Measurements from ENCODE around the gene LRP1B.

The LRP1B gene

DNA sequence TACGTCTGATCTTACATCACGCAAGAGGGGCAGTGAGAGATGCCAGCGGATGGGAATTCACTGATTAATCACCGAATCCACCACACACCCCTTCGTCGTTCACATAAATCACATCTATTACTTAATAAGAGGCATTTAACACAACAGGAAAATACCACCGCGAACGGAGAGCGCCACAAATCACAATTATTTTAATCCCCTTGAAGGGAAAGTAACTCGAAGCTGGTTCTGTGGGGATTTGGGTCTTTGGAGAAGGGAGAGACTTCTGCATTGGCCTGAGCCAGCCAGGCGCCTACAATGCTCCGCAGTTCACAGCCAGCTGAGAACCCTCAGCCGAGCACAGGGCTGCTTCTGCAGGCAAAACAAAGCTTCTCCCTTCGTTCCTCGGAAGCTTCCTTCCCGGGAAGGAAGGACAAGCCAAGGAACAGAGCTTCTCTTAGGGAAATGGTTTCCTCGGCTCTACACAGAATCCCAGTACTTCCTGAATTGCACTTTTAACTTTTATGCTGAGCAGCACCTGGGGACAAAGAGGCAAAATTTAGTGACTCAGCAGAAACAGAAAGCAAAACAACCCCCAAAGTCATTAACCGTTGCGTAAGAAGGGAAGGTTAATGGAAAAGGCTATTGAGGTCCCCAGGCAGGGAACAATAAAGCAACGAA lies at the start of gene LRP1B:
LRP1B (minus strand) TSS at position 7 of the 660 bp plus-strand sequence. CDS start 287 bp downstream, outside the sequence.
- no peak for DNase-seq

DNA sequence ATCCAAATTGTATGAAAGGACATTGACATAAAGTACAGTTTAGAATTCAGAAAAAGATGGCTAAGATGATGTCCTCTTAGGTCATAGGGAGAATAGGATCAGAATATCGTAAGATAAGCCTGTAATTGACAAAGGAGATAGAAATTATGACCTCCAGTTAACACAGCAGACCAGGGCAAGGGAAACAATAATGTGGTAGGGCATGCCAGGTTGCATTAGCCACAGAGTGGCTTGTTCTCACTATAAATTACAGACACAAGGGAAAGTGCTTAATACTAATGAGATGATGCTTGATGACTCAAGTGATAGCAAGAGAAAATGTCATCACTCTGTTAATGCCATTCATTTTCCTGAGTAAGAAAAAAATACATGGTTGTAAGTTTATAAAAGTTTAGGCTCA lies 48.9 kb upstream of the LRP1B start:
- DNase-seq = no peak

DNA sequence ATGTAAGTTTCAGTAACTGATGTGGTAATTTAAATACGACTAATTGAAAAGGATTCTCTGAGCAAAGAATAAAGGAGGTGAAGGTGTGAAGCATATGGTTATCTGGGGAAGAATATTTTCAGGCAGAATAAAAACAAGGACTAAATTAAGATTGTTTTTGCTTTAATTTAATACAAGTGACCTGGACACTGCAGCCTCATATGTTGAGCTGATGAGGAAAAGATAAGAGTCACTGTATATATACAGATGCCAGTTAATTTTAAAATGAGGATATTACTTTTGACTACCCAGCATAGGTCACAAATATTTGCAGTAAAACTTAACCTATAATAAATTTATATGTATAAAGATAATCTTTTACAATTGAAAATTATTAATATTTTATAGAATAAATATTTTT lies 47.8 kb upstream of the LRP1B start:
- no peak for DNase-seq

DNA sequence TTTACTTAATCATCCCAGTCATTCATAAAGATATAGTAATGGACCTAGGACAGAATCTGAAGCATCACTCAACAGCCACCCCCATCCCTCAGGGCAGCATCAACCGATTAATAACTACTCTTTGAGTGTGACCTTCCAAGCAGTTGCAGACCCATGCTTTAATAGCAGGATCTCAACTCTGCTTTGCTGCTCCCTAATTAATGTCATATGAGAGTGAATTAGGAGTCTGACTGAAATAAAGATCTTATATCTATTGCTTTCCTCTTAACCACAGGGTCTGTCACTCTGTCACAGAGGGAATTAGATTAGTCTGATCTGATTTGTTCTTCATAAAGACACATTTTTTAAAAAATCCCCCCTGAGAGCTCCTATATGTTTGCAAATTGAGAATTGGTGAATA lies 46.1 kb upstream of the LRP1B start:
- DNase-seq = no peak

DNA sequence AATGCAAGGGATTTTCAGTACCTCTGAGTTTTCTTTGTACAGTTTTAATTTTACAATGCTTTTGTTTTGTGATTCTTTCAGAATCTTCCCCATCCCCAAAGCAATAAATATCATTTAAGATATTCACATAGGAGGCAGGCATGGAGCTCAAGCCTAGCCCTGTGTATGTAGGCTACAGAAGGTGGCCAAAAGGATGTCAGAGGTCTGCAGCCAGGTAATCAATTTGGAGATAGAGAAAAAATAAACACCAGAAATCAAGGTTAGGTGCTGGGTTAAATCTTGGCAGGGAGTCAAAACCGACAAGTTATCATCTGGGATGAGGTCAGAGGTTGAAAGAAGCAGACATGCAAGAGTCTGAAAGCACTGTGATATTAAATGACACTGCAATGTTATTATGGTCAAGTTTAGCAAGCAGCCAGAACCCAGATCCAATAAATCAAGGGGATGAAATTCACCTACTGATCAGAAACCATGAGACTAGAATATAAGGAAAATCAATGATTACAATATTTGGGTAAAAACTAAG lies 45.1 kb upstream of the LRP1B start:
- DNase-seq = no peak

DNA sequence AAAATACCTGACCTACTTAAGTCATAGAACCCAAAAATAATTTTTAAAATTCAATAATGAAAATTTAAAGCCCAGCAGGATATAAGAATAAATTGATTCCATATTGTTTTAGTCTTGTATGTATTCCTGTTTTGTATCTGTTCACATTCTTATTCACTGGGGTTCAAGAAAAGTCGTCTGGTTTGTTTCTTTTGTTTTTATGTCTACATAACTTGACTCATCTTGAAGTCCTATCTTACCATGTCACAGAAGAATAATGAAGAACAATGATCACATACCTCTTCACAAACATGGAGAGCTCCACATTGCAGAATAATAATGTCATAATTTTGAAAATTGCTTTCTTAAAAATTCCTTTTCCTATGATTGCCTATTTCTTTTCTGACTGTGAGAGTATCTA lies 43.4 kb upstream of the LRP1B start:
- no peak for DNase-seq

DNA sequence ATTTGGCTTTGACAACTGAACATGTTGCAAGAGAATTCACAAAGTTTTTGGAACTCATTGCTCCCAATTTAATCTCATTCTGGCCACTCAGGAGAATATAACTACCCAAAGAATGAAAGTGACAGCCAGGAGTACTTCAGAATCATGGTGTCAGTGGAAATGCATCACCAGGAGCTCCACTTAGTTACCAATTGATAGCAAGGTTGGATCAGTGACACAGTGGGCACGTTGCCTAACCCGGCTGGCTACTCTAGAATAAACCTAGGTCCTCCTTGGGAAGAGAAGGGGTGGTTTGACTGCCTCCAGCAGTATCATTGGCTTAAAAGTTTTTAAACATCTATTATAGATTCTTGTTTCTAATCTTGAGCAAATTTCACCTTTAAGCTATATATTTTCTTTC lies 40.0 kb upstream of the LRP1B start:
- DNase-seq = no peak

DNA sequence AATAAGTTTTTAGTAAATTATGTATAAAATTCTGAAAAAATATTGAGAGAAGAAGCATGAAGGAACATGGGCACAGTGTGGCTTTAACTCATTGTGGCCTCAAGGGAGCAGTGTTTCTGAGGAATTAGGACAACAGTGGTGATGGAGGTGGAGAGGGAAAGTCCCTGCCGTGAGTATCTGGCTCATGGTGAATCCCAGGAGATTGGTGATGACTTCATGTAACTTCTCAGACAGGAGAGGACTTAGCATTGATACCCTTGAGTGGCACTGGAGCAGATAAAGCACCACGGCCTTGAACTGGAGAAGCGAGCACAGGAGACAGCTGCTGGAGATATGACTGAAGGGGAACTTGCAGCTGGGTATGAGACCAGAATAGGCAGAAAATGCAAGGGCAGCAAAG lies 35.0 kb upstream of the LRP1B start:
- no peak for DNase-seq

DNA sequence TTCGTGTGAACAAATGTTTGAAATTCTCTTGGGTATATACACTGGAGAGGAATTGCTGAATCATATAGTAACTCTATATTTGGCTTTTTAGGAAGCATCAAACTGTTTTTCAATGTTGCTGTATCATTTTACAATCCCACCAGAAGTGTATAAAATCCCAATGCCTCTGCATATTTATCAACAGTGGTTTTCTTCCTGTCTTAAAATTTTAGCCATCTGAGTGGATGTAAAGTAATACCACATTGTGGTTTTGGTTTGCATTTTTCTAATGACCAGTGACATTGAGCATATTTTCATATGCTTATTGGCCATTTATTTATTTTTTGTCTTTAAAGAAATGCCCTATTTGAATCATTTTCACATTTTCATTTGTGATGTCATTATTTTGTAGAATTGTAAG lies 22.8 kb upstream of the LRP1B start:
- DNase-seq = no peak

DNA sequence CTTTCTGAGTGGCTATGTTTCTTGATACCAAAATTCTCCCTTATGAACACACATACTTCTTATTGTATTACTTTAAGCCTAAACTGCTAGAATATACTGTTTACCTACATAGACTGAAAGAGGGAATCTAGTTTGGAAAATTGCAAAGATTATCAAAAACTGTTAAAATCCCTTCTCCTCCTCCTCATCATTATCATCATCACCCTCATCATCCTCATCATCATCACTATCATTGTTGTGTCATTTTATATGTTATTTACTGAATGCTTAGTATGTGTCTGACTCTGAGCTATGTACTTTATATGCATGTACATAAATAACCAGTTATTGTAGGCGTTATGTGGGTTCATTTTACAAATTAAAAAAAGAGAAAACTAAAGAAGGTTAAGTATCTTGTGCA lies 19.6 kb upstream of the LRP1B start:
- DNase-seq = no peak

DNA sequence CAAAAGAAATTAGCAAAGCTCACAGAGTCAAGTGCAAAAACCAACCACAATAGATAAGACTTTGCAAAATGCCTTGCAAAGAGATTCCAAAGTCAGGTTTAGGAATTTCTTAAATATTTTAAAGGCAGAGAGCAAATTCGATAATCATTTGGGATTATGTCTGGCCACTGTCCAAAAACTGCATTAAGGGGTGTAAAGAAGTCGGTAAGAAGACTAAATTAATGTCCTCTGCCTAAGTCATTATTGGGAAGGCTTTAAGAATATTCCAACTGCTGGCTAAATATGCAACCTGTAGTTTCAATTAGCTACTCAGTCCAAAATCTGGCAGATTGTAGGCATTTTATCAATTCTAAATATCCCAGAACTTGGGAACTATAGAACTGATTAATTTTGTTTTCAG lies 13.7 kb upstream of the LRP1B start:
- no peak for DNase-seq

DNA sequence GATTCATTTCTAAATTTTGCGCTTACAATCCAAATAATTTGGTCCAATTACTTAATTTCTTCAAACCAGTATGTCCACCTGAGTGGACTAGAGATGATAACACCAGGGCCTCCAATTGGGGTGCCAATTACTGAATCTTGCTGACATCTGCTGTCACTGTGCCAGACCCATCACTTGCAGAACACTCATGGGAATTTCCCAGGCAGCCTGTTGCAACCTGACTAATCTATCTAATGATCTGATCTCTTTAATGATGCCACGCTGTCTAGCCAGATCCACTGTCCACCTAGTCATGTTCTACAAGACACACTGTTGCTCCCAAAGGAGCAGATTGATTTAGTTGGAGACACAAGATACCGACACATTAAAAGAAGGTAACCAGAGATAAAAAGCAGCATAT lies 11.8 kb upstream of the LRP1B start:
- DNase-seq = no peak

DNA sequence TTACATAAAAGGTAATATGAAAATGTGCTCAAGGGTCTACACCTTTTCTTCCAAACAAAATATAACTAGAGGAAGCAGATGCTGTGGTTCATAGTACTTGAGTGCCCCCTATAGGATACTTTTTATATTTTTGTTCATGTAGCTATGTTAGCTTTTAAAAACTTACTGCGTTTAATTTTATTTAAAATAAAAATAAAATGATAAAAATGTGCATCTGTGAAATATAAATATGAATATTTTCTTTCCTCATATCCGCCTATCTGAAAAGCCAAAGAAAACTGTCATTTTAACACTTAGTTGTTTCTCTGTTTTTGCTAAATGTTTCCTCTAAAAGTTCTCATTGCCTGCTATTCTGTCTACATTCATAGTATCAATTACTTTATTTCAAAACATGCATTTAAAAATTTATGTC lies 9.6 kb upstream of the LRP1B start:
- DNase-seq = no peak

DNA sequence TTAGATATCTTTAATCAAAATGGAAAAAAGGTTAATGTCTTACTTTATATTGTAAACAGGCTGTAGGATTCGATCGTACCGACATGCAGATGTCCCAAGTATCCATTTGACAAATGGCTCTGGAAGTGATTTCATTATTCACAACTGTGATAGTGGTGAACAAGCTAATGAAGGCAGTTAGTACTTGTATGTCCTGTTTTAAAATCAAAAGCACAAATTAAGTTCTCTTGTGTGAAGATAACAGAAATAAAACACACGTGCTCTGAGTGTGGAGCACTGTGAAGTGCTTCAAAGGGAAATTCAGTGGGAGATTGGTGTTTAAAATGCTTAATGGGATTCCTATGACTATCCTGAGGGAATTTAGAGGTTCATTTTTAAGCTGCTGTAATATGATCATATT lies 8.6 kb upstream of the LRP1B start:
- DNase-seq = no peak

DNA sequence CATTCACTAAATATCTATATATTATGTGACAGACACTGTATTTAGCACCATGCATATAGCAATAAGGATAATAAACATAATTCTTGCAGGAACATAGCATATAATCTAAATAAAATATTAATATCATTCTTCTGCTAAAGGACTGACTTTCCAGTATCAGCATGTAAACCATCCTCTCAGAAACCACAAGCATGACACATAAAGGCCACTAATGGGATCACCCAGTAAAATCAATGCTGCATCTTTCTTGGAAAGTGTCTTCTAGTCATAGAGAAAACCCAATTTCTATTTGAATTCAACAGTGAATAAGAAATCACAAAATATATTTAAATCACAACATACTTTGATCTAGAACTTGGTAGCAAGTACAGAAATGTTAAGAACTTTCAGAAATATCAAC lies 5.8 kb upstream of the LRP1B start:
- DNase-seq = no peak

DNA sequence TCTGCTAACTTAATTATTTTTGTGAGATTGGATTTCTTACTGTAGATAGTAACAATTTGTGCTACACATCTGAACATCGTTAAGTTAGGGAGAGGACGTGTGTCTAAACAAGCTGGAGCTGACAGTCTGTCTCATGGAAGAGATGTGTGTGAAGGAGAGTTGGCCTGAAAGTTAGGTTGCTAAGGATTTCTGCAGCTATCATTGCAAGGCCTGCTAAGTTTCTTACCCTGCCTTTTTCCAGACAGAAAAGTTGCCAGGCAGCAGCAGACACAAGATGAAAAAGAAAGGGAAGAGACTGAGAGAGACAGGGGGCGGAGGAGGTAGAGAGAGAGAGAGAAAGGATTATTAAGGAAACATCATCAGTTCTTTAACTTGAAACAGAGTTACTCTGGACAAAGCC lies 4.1 kb upstream of the LRP1B start:
- no peak for DNase-seq

DNA sequence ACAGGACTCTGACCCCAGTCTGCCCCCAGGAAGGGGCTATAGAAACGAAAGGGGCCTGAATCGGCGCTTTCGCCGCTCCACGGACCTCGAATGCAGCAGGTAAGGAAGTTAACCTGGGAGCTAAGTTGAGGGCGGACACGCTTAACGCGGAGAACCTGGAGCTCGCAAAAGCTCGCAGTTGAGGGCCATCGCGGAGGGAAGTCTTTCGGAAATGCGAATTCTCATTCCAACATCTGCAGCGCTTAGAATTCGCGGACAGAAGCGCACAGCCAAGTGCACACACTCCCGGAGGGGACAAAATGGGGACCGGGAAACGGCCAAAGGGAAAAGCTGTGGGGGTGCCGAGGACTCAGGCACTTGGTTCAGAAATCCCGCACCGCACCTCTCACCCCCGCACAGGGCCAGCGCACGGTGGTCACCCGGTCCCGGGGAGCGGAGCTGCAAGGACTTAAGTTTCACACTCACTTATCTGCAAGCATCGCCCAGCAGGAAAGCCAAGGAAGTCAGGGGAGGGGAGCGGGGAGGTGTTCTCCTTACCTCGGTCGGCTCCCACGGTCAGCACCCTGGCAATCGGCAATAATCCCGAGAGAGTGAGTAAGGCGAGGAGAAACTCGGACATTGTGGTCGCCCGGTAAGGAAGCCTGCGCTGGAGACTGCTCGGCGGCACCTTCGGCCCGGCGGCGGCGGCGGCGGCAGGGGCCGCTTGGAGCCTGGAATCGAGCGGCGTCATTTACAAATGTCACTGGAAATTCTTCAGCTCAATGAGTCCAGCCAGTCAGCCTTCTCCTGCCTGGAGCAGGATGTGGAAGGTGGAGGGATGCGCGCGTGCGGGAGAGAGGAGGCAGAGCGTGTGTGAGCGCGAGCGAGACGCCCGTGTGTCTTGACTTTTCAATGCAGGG lies 456 bp downstream of the LRP1B start:
- no peak for DNase-seq

DNA sequence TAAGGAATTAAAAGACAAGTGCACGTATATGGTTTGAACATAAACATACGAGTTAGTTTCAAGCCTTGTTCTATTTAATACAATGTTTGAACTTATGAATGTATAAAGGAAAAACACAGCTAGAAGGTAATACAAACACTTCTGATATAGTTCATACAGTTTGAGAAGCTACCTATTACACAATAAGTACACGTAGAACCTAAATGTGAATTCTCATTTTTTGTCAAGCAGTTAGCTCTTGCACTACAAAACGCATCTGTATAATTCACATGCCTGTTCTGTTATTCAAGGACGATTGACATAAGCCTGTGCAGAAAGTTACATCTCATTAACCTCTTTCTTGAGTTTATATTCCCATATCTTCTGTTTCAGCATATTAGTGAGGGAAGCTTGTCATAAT lies 2.7 kb downstream of the LRP1B start:
- DNase-seq = no peak

DNA sequence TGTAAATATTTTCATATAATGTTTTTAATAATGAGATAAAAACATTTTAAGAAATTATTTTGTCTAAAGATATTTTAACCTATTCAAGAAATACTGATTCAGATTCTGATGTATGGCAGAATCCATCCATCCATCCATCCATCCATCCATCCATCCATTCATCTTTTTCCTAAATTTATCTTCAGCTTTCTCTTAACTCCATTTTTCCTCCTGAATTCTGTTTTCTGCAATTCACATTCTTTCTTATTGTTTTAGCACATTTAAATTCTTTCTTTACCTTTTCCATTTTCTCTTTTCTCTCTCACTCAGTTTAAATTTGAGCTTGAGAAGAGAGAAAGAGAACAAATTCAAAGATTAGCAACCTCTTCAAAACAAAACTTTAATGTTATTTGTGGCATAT lies 3.6 kb downstream of the LRP1B start:
- DNase-seq = no peak

DNA sequence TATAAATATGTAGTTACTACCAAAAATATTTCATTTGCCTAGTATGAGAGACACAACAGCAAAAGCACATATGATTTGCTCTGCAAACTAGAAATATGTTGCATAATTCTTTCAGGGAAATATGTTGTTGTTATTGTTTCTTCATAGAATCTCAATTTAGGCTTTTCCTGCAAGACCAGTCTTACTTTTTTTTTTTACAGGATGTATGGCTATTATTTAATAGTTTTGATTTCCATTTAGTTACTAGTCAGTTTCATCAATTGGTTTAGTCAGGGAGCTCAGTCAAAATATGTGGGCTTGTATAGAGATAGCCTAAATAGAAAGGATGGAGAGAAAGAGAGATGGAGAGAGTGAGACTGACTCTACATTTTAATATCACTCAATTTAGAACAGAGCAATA lies 6.1 kb downstream of the LRP1B start:
- DNase-seq = no peak

DNA sequence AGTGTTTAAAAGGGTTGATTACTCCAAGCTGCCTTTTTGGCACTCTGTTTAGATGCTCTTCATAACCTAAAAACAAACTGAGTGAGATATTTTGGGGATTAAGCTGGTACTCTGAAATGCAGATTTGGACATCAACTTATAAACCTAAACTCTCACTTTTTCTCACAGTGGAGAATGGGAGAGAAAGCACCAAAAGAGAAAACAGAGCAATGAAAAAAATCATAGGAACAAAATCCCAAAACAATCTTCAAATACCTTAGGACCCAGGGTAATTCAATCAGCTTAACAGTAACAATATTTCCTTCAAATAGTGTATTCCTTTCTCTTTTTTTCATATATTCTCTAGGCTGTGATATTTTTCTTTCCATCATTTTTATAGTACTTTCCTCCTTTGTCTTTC lies 11.5 kb downstream of the LRP1B start:
- no peak for DNase-seq

DNA sequence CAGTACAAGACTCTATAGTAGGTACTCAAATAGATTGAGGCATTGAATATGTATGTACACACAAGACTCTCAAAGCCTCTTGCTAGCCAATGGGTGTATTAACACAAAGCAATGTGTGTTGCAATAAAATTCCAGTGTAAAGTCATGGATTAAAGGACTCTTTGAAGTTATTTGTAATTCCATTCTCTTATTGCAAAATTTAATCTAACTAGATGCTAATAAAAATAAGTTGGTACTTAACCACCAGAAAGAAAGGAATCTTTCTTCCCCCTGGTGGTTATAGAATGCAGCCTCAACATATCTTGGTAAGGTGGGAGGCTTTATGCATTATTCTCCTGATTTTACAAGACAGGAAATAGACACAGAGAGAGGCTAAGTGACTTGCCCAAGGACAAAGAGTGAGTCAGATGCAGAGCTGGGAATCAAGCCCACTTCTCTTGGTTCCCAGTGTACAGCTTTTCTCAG lies 18.0 kb downstream of the LRP1B start:
- DNase-seq = no peak

DNA sequence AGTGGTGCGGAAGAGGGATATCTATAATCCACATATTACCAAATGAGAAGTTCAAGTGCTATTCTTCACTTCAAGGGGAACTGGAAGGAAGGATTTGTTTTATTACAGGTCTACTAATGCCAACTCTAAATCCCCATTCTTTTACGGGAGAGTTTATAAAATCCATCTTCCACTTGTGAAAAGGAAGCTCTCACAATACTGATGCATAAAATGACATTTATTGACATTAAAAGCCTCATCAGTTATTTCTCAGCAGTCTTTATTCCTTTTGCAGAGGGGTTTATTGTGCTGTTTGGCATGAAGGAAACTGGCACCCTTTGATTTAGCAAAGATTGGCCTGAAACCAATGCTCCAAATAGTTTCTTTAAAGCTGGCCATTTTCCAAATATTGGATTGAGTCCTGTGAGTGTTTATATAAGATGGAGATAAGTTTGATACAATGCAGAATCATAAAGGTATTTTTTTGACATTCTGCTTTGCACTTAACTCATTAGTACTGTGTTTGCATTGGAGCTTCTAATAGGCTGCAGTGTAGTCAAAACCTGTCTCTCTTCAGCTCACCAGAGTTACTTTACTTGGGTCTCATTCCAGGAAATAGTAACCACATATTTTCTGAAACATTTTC lies 26.6 kb downstream of the LRP1B start:
- DNase-seq = no peak

DNA sequence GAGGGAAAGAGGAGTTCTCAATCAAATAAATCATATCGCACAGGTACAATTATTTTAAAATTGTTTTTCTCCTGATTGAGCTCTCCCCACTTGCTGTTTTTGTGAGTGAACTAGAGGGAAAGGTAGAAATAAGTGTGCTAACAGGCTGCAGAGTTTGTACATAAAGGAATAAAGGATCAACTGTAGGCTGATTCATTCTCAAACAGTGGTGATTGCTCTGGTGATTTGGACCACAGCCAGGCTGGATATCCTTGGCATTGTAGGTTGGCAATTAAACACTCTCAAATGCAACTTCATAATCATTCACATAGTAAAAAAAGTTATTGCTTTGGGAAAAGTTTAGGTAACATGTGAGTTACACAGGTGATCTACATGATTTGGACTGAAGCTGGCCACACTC lies 29.8 kb downstream of the LRP1B start:
- no peak for DNase-seq

Measured in activated CD4-positive, CD25-positive, alpha-beta regulatory T cell treated with anti-CD3 and anti-CD28 coated beads, Interleukin-2, amount 50 U/mL, for 72 hours (primary cell).